A549 (cell line): ENCODE measurements around the gene CFAP410. TPM values are rescaled to one million over a fixed set of nuclear protein-coding genes. Genes with fewer than 3 reads are reported as not detected.

Experiments
- ATAC-seq, 2 experiments: fragments of 200-7000 bp in 1 of 2; fragments of >200 bp in 1 of 2; cut with Nextera tagmentation in 1 of 2; cut with Tn5 transposase in 1 of 2; 3 replicates each; pipeline versions ENCODE4 v1.8.0 to v1.9.1; 2018 to 2020; ENCODE audit warnings: mild to moderate bottlenecking in 1 of 2, moderate library complexity in 1 of 2
- CTCF ChIA-PET: fragments of 300-600 bp; sonication (Branson Sonifier 250); formaldehyde crosslinking; extraction: SDS; loops from one replicate; lab custom pipeline; 2021; ENCODE audit warnings: antibody characterized with exemption, inconsistent platforms; lab: Yijun Ruan, JAX
- POLR2A ChIA-PET: fragments of 350-600 bp; formaldehyde crosslinking; extraction: SDS; loops from one replicate; lab custom pipeline; 2021; ENCODE audit warnings: antibody characterized with exemption, inconsistent platforms; lab: Yijun Ruan, JAX
- DNase-seq, 2 experiments: peaks; one replicate each; pipeline versions ENCODE4 v3.0.0 to v3.0.0-alpha.2; 2011 to 2016; ENCODE audit warnings: low read depth in 1 of 2, low spot score in 1 of 2
- FAIRE-seq: peaks from 2 replicates; lab custom pipeline; 2011; peaks lifted over from hg19 to GRCh38; lab: Jason Lieb, UNC
- H3K27ac ChIP-seq, 2 experiments: fragments of >200 bp; sonication (Bioruptor Twin); formaldehyde crosslinking; 3 replicates each; pipeline ENCODE4 v1.5.1; 2016 to 2017
- H3K4me1 ChIP-seq: fragments of >200 bp; sonication (Bioruptor Twin); formaldehyde crosslinking; 3 replicates; pipeline ENCODE4 v1.6.1; 2016
- H3K4me2 ChIP-seq: fragments of >200 bp; sonication (Bioruptor Twin); formaldehyde crosslinking; 3 replicates; pipeline ENCODE4 v1.6.1; 2016
- H3K4me3 ChIP-seq: fragments of >200 bp; sonication (Bioruptor Twin); formaldehyde crosslinking; 3 replicates; pipeline ENCODE4 v1.5.1; 2016
- H3K9me3 ChIP-seq: fragments of >200 bp; sonication (Bioruptor Twin); formaldehyde crosslinking; 3 replicates; pipeline ENCODE4 v1.6.1; 2016
- CBX8 ChIP-seq: fragments of 200-600 bp; sonication (generic); IDR thresholded peaks from 2 replicates; pipeline ENCODE4 v1.6.1; 2016
- EHF ChIP-seq: fragments of 250-450 bp; sonication (Bioruptor Pico); IDR thresholded peaks from 2 replicates; pipeline ENCODE4 v1.5.0; 2020; ENCODE audit warnings: mild to moderate bottlenecking
- EHMT2 ChIP-seq: fragments of 200-600 bp; sonication (generic); IDR thresholded peaks from 2 replicates; pipeline ENCODE4 v1.6.1; 2016; ENCODE audit warnings: antibody characterized with exemption, low read depth, mild to moderate bottlenecking, moderate library complexity
- FOSB ChIP-seq: fragments of 250-450 bp; sonication (Bioruptor Pico); IDR thresholded peaks from 2 replicates; pipeline ENCODE4 v1.5.0; 2020; ENCODE audit warnings: mild to moderate bottlenecking, moderate library complexity
- FOSL2 ChIP-seq, 2 experiments: fragments of 450-650 bp in 1 of 2; fragments of >200 bp in 1 of 2; sonication (Bioruptor Twin) in 1 of 2; formaldehyde crosslinking; IDR thresholded peaks; 2 replicates each; pipeline versions ENCODE4 v1.5.0 to v1.6.1; 2016 to 2020; ENCODE audit warnings: mild to moderate bottlenecking in 1 of 2, moderate library complexity in 1 of 2
- GATA3 ChIP-seq: IDR thresholded peaks from 2 replicates; pipeline ENCODE4 v1.6.1; 2012; ENCODE audit warnings: borderline replicate concordance
- HOXA7 ChIP-seq: fragments of 250-450 bp; sonication (Bioruptor Pico); IDR thresholded peaks from 2 replicates; pipeline ENCODE4 v1.5.0; 2020; ENCODE audit warnings: mild to moderate bottlenecking, moderate library complexity
- JUN ChIP-seq, 2 experiments: fragments of >200 bp; sonication (Bioruptor Twin); formaldehyde crosslinking; IDR thresholded peaks; 2 replicates in 1 of 2; 3 replicates in 1 of 2; pipeline ENCODE4 v1.6.1; 2016 to 2017
- KDM5A ChIP-seq: fragments of 200-600 bp; sonication (generic); IDR thresholded peaks from 2 replicates; pipeline ENCODE4 v1.6.1; 2016; ENCODE audit warnings: antibody characterized with exemption, mild to moderate bottlenecking
- MYC ChIP-seq: IDR thresholded peaks from 2 replicates; pipeline ENCODE4 v1.6.1; 2012; ENCODE audit warnings: mild to moderate bottlenecking, inconsistent platforms, low read length, improper control_type of control experiment, borderline replicate concordance
- NFE2L2 ChIP-seq: fragments of 150-350 bp; conservative IDR thresholded peaks from 2 replicates; pipeline ENCODE4 v1.6.1; 2014; ENCODE audit warnings: low read length
- NPAS2 ChIP-seq: fragments of 250-450 bp; sonication (Bioruptor Pico); IDR thresholded peaks from 2 replicates; pipeline ENCODE4 v1.8.0; 2022; ENCODE audit warnings: mild to moderate bottlenecking, moderate library complexity, borderline replicate concordance
- PHF8 ChIP-seq: fragments of 200-600 bp; sonication (generic); IDR thresholded peaks from 2 replicates; pipeline ENCODE4 v1.6.1; 2016; ENCODE audit warnings: low read depth, mild to moderate bottlenecking, antibody characterized with exemption, moderate library complexity, borderline replicate concordance
- POLR2A ChIP-seq: IDR thresholded peaks from 2 replicates; pipeline ENCODE4 v1.6.1; 2012; ENCODE audit warnings: mild to moderate bottlenecking, low read length
- RARB ChIP-seq: fragments of 250-450 bp; sonication (Bioruptor Pico); IDR thresholded peaks from 2 replicates; pipeline ENCODE4 v1.8.0; 2021; ENCODE audit warnings: mild to moderate bottlenecking, moderate library complexity
- RNF2 ChIP-seq: fragments of 200-600 bp; sonication (generic); IDR thresholded peaks from 2 replicates; pipeline ENCODE4 v1.6.1; 2016; ENCODE audit warnings: low read depth, mild to moderate bottlenecking, antibody characterized with exemption, moderate library complexity, borderline replicate concordance
- SREBF2 ChIP-seq: fragments of 450-650 bp; IDR thresholded peaks from 2 replicates; pipeline ENCODE4 v1.6.1; 2014; ENCODE audit warnings: mild to moderate bottlenecking, moderate library complexity
- ZNF302 ChIP-seq: fragments of 250-450 bp; sonication (Bioruptor Pico); IDR thresholded peaks from 2 replicates; pipeline ENCODE4 v1.9.0; 2021; ENCODE audit warnings: inconsistent platforms, mild to moderate bottlenecking, moderate library complexity
- ZSCAN20 ChIP-seq: fragments of 250-450 bp; sonication (Bioruptor Pico); IDR thresholded peaks from 2 replicates; pipeline ENCODE4 v1.8.0; 2022; ENCODE audit warnings: mild to moderate bottlenecking, moderate library complexity
- WGBS: methylation state at CpG from one replicate; pipeline ENCODE4 v1.1.6; 2017; ENCODE audit errors: missing lambda C conversion rate; 5-methylcytosine and 5-hydroxymethylcytosine counted together
- polyA minus RNA-seq: library from RNA; depleted of rRNA, polyadenylated mRNA; stranded (reverse); fragments of >200 nt; gene quantifications from 2 replicates; pipeline ENCODE4 v1.2.3, GENCODE V29; 2011; rRNA and poly(A)+ RNA removed
- polyA plus RNA-seq, 4 experiments: library from polyadenylated mRNA; depleted of rRNA in 3 of 4; stranded (reverse); fragments of >200 nt; fragmentation: RNase III in 1 of 4; extraction: RNeasy Plus Mini Kit Qiagen cat#74134 plus additional on column Dnase treatment in 1 of 4; gene quantifications; 2 replicates in 3 of 4; 3 replicates in 1 of 4; pipeline ENCODE4 v1.2.3, GENCODE V29; 2011 to 2017
- TF ChIP-seq, protein P1 (sequence below): fragments of >200 bp; sonication (Bioruptor Twin); formaldehyde crosslinking; IDR thresholded peaks from 3 replicates; pipeline ENCODE4 v1.6.1; 2016
- TF ChIP-seq, protein P2 (sequence below): IDR thresholded peaks from 2 replicates; pipeline ENCODE4 v1.6.1; 2012; ENCODE audit warnings: low read depth, borderline replicate concordance
- TF ChIP-seq, protein P3 (sequence below): fragments of 200-600 bp; sonication (generic); IDR thresholded peaks from 2 replicates; pipeline ENCODE4 v1.6.1; 2016; ENCODE audit warnings: antibody characterized with exemption, mild to moderate bottlenecking, moderate library complexity
- TF ChIP-seq, protein P4 (sequence below): IDR thresholded peaks from 2 replicates; pipeline ENCODE4 v1.6.1; 2012
- TF ChIP-seq, protein P5 (sequence below): IDR thresholded peaks from 2 replicates; pipeline ENCODE4 v1.6.1; 2012

CFAP410 gene
- polyA plus RNA-seq (2011; rRNA removed): 3.2 and 3.4 TPM in 2 replicates
- polyA plus RNA-seq (2012; cell fraction: cytosol; rRNA removed): 7.5 and 10.7 TPM in 2 replicates
- polyA plus RNA-seq (2012; cell fraction: nucleus; rRNA removed): 38.4 and 40.3 TPM in 2 replicates
- 5.8 to 8.1 TPM (median 7.1 TPM) in 3 replicates for polyA plus RNA-seq (2017; fragmentation: RNase III; extraction: RNeasy Plus Mini Kit Qiagen cat#74134 plus additional on column Dnase treatment)
- 1.2 and 1.3 TPM in 2 replicates for polyA minus RNA-seq

DNA sequence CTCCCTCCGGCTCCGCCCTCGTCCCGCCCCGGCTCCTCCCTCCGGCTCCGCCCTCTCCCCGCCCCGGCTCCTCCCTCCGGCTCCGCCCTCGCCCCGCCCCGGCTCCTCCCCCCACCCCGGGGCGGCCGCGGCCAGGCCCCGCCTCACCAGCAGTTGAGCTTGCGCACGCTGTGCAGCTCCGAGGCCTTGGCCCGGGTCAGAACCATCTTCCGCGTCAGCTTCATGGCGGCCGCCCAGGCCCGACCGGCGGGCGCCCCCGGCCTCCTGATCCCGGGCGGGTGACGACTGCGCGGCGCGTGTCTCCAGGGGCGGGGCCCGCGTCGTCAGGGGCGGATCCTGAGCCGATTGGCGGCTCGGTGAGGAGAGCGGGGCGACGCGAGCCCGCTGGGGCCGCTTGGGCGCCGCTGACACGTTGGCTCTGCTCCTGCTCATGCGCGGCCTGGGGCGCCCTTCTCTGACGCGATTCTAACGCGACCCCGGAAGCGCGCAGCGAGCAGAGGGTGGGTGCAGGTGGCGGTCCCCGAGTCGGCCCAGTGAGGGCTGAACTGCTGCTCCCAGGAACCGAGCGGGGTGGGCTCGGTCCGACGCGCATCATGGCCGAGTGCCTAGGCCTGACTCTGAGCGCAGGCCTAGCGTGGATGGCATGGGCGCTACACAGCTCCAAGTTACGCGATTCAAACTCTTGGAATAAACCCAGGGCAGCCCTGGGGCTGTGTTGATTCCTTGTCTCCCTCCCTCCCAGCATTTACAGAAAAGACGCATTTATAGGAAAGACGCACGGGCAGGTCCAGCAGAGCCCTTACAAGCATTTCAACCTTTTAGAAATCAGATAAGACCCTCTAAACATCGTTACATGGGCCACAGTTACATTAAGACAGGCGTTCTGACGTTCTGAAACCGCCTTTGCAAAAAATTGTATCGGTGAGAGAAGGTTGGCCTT lies at the start of gene CFAP410:
Gene CFAP410 (minus strand): TSS at position 420 of the 940 bp plus-strand sequence. CDS start 196 bp downstream, at position 224.
- Histone ChIP-seq H3K27ac (peak within 1 kb of the TSS; percentile 95 to 98), H3K4me1 (peaks cover 9% of the 10 kb centered on the region), H3K9me3 (no peaks in the 10 kb centered on the region), H3K4me3 (peak within 1 kb of the TSS; percentile 84), H3K4me2 (peak within 1 kb of the TSS; percentile 94)
- peak; percentile 89 to 93 for ATAC-seq
- under 1% methylated on average over 8 of the region's 90 CpGs for WGBS
- TF ChIP-seq KDM5A: peak; percentile 60
- TF ChIP-seq CBX8: no peak
- TF ChIP-seq RARB: no peak
- TF ChIP-seq, protein P1, sequence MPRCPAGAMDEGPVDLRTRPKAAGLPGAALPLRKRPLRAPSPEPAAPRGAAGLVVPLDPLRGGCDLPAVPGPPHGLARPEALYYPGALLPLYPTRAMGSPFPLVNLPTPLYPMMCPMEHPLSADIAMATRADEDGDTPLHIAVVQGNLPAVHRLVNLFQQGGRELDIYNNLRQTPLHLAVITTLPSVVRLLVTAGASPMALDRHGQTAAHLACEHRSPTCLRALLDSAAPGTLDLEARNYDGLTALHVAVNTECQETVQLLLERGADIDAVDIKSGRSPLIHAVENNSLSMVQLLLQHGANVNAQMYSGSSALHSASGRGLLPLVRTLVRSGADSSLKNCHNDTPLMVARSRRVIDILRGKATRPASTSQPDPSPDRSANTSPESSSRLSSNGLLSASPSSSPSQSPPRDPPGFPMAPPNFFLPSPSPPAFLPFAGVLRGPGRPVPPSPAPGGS: peak; percentile 63; the same call in 1 of the 3 replicates
- TF ChIP-seq, protein P2, sequence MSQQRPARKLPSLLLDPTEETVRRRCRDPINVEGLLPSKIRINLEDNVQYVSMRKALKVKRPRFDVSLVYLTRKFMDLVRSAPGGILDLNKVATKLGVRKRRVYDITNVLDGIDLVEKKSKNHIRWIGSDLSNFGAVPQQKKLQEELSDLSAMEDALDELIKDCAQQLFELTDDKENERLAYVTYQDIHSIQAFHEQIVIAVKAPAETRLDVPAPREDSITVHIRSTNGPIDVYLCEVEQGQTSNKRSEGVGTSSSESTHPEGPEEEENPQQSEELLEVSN: peak; percentile 38; the same call in 1 of the 2 replicates
- no peak for TF ChIP-seq SREBF2
- TF ChIP-seq NFE2L2: no peak
- TF ChIP-seq HOXA7: no peak
- TF ChIP-seq EHF (CRISPR knock-in tag): no peak
- TF ChIP-seq NPAS2 (CRISPR knock-in tag): no peak
- TF ChIP-seq, protein P3, sequence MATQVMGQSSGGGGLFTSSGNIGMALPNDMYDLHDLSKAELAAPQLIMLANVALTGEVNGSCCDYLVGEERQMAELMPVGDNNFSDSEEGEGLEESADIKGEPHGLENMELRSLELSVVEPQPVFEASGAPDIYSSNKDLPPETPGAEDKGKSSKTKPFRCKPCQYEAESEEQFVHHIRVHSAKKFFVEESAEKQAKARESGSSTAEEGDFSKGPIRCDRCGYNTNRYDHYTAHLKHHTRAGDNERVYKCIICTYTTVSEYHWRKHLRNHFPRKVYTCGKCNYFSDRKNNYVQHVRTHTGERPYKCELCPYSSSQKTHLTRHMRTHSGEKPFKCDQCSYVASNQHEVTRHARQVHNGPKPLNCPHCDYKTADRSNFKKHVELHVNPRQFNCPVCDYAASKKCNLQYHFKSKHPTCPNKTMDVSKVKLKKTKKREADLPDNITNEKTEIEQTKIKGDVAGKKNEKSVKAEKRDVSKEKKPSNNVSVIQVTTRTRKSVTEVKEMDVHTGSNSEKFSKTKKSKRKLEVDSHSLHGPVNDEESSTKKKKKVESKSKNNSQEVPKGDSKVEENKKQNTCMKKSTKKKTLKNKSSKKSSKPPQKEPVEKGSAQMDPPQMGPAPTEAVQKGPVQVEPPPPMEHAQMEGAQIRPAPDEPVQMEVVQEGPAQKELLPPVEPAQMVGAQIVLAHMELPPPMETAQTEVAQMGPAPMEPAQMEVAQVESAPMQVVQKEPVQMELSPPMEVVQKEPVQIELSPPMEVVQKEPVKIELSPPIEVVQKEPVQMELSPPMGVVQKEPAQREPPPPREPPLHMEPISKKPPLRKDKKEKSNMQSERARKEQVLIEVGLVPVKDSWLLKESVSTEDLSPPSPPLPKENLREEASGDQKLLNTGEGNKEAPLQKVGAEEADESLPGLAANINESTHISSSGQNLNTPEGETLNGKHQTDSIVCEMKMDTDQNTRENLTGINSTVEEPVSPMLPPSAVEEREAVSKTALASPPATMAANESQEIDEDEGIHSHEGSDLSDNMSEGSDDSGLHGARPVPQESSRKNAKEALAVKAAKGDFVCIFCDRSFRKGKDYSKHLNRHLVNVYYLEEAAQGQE: no peak
- 0 out of 2 replicates have a peak, but pooled peaks have one; percentile 59 for TF ChIP-seq MYC
- peak in 1 of 2 experiments; percentile 71; a peak in 3 of 5 replicates for TF ChIP-seq JUN (IDR thresholded peaks at IDR 0.05)
- TF ChIP-seq RNF2: no peak
- no peak for TF ChIP-seq EHMT2
- no peak for TF ChIP-seq FOSB (CRISPR knock-in tag)
- TF ChIP-seq POLR2A: peak; percentile 77
- TF ChIP-seq ZSCAN20: no peak
- TF ChIP-seq, protein P4, sequence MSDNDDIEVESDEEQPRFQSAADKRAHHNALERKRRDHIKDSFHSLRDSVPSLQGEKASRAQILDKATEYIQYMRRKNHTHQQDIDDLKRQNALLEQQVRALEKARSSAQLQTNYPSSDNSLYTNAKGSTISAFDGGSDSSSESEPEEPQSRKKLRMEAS: peak; percentile 80
- no peak for TF ChIP-seq ZNF302
- no peak for TF ChIP-seq FOSL2 (IDR thresholded peaks at IDR 0.05)
- TF ChIP-seq FOSL2 (CRISPR knock-in tag; IDR thresholded peaks at IDR 0.05): no peak
- TF ChIP-seq, protein P5, sequence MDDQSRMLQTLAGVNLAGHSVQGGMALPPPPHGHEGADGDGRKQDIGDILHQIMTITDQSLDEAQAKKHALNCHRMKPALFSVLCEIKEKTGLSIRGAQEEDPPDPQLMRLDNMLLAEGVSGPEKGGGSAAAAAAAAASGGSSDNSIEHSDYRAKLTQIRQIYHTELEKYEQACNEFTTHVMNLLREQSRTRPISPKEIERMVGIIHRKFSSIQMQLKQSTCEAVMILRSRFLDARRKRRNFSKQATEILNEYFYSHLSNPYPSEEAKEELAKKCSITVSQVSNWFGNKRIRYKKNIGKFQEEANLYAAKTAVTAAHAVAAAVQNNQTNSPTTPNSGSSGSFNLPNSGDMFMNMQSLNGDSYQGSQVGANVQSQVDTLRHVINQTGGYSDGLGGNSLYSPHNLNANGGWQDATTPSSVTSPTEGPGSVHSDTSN: no peak; the same call in 1 of the 2 replicates
- TF ChIP-seq GATA3: 0 out of 2 replicates have a peak, but pooled peaks have one; percentile 5
- peak; percentile 79 for TF ChIP-seq PHF8
- ChIA-PET POLR2A (interaction anchor here (0.8 to 1.4 kb wide), 4 partner anchors 10 to 116 kb away, joined by 3 to 6 read pairs (median 4); partner anchors contain the start of gene LRRC3), CTCF (interaction anchor here (1.2 to 1.8 kb wide), 4 partner anchors 35 to 142 kb away, joined by 3 to 7 read pairs (median 4); no protein-coding TSS in a partner anchor)
- no peak for FAIRE-seq
- DNase-seq: peak; percentile 66 to 92
